Hepatic stellate cell (primary cell): Measurements from ENCODE around the gene NKAIN2.
"Not testable (repeated sequence)": the region's sequence is repeated elsewhere in the genome, so short reads cannot be mapped to it uniquely, and the experiment has no call there.

ENCODE experiments used
- DNase-seq: peaks from one replicate; pipeline ENCODE4 v3.0.0; 2011; ENCODE audit warnings: low spot score

NKAIN2 gene

GRCh38 chr6:124203101-124203811, 399.6 kb downstream of the NKAIN2 start:
- DNase-seq = no peak

GRCh38 chr6:124203812-124204167, 400.1 kb downstream of the NKAIN2 start:
- DNase-seq = no peak

GRCh38 chr6:124205921-124206320, 402.3 kb downstream of the NKAIN2 start:
- no peak for DNase-seq

- DNase-seq = no peak
Observed at GRCh38 chr6:124223611-124224345, 420.1 kb downstream of the NKAIN2 start.

- DNase-seq = no peak
Observed at GRCh38 chr6:124226396-124226795, 422.7 kb downstream of the NKAIN2 start.

- no peak for DNase-seq
Observed at GRCh38 chr6:124233221-124233620, 429.6 kb downstream of the NKAIN2 start.

- DNase-seq = no peak
Observed at GRCh38 chr6:124234801-124235200, 431.1 kb downstream of the NKAIN2 start.

- DNase-seq = no peak
Observed at GRCh38 chr6:124237911-124238310, 434.2 kb downstream of the NKAIN2 start.

GRCh38 chr6:124238408-124238807, 434.7 kb downstream of the NKAIN2 start:
- DNase-seq = not testable (repeated sequence)

- DNase-seq = no peak
Observed at GRCh38 chr6:124254941-124255685, 451.4 kb downstream of the NKAIN2 start.

GRCh38 chr6:124260337-124260736, 456.7 kb downstream of the NKAIN2 start:
- DNase-seq = no peak

- no peak for DNase-seq
Observed at GRCh38 chr6:124269733-124270132, 466.1 kb downstream of the NKAIN2 start.

- DNase-seq = no peak
Observed at GRCh38 chr6:124273701-124274100, 470.0 kb downstream of the NKAIN2 start.

GRCh38 chr6:124282541-124282940, 478.9 kb downstream of the NKAIN2 start:
- DNase-seq = no peak

GRCh38 chr6:124283486-124283885, 479.8 kb downstream of the NKAIN2 start:
- DNase-seq = no peak

GRCh38 chr6:124285146-124285545, 481.5 kb downstream of the NKAIN2 start:
- no peak for DNase-seq

GRCh38 chr6:124294574-124295200, 491.0 kb downstream of the NKAIN2 start:
- no peak for DNase-seq

- DNase-seq = no peak
Observed at GRCh38 chr6:124297507-124297906, 493.8 kb downstream of the NKAIN2 start.

GRCh38 chr6:124298730-124299129, 495.1 kb downstream of the NKAIN2 start:
- no peak for DNase-seq

GRCh38 chr6:124300907-124301306, 497.2 kb downstream of the NKAIN2 start:
- DNase-seq = not testable (repeated sequence)

- DNase-seq = no peak
Observed at GRCh38 chr6:124303971-124304370, 500.3 kb downstream of the NKAIN2 start.

- DNase-seq = no peak
Observed at GRCh38 chr6:124310139-124310538, 506.5 kb downstream of the NKAIN2 start.
